GM21825 (cell line): ENCODE measurements around the gene FAM20C.
"Not testable (repeated sequence)": the region's sequence is repeated elsewhere in the genome, so short reads cannot be mapped to it uniquely, and the experiment has no call there.

Source experiments
- ATAC-seq: cut with Tn5 transposase; IDR thresholded peaks from one replicate; pipeline ENCODE4 v1.9.1; 2021; ENCODE audit warnings: mild to moderate bottlenecking, moderate library complexity; ENCODE audit not compliant: unreplicated experiment

Gene FAM20C

DNA sequence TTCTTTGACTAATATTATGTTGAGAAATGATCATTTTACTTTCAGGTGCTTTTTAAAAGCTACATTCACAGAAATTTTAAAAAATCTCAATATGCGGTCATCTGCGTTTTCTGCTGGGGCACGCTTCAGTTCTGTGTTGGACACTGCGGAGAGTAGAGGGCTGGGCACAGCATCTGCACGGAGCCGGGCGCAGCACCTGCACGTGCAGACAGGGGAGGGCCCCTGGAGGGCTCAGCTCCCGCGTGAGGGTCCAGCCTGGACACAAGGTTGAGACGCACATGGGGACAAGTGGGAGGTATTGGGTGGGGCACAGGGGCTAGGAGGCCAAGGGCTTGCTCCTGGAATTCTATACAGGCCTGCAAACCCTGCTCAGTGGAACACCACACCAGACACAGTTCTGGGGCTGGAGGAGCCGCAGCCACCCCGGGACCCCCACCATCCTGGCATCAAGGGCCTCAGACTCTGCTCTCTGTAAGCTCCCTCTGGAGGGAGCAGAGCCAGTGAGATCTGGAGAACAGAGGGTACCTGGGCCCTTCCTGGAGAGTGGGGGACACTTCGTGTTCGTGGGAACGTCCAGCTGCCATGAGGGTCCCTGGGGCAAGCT lies 20.4 kb upstream of the FAM20C start:
- ATAC-seq: no peak

DNA sequence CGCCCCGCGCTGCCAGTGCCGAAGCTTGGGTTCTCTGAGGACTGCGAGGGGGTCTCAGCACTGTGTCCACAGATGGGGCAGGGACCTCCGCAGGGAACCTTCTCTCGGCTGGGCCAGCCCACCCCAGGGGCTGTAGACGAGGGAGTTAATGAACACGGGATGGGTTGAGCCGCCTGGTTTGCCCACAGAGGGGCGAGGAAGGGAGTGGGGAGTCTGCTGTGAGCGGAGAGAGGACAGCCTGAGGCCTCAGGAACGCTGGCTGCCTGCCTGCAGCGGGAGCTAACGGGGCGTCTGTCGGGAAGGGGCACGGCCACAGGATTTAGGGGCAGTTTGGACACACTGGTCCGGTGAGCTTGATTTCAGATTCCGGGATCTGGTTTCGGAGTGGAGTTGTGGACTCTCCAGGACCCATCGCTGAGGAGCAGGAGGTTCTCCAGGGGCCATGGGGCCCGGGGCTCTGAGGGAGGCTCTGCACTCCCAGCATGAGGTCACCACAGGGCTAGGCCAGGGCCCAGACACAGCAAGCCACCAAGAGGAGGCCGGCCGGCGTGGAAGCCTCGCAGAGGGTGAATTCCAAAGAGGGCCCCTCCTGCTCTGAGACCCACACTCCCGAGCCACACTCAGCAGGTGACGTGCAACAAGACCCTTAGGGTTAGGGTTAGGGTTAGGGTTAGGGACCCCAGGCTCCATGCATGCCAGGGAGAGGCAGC lies 19.0 kb upstream of the FAM20C start:
- no peak for ATAC-seq

DNA sequence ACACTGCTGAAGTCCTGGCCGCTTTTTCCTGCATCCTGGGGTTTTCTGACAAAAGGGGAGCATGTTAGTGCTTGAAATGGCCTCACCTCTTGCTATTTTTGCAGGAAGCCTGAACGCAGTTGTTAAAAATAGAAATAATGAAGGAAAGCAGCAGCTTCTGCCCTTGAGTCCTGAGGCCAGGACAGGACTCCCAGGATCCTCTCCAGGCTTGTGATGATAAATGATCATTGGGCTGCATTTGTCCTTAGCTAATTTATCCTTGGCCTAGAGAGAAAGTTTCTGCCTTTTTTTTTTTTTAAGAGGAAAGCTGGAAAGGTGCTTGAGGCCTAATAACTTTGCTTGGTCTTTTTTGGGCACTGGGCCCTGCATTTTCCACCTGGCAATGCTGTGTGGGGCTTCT lies 17.7 kb upstream of the FAM20C start:
- no peak for ATAC-seq

DNA sequence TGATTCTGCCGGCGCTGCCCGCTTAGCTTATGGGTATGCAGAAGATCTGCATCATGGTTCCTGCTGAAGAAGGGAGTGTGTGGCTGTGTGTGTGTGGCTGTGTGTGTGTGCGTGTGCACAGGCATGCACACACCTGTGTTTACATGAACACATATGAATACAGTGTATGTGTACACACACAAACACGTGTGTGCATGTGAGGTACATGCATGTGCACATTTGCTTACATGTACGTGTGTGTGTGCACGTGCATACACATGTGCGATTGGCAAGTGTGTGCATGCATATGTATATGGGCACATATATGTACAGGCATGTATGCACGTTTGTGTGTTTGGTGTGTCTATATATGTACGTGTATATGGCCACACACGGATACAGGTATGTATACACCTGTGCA lies 16.4 kb upstream of the FAM20C start:
- no peak for ATAC-seq

DNA sequence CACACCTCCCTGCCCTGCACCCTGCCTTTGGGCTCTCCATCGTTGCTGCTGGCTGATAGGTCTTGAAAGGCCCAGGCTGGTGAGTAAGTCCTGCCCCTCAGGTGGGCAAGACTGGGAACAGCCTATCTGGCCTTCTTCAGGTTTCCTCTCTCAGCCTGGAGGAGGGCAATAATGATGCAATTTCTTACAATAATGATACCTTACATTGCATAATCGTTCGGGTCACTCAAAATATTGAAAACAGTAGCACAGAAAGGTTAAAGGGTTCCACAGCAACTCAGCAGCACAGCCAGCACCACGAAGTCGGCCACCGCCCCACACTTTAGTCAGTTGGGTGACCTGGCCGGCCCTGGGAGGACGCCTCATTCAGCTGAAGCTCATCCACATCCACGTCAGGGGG lies 16.0 kb upstream of the FAM20C start:
- no peak for ATAC-seq

DNA sequence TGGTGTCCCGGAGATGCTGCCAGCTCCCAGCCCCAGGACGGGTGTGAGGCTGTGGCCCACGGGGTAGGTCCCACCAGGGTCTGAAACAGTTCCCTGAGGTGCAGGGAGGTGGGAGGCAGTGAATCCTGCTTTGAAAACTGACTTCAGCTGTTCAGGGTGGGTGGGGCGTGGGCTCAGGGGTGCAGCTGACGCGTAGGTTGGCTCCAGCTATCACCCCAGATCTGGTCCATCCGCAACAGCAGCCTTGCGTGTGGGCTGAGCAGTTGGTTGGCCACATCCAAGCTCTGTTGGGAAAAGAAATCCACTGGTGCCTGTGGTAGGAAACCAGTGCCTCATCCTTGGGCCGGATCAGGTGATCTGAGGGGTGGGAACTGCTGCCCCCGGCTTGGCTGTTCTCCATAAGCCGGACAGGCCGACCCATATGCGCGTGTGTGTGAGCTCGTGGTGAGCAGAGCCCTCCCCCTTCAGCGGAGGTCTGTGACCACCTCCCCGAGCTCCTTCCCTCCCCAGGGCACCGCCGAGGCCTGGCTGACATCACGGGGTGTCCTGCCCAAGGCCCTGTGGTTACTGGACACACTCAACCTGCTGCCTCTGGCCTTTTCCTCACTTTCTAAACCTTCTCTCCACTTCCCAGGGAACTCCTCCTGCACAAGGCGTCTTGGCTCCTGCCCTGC lies 15.4 kb upstream of the FAM20C start:
- no peak for ATAC-seq

DNA sequence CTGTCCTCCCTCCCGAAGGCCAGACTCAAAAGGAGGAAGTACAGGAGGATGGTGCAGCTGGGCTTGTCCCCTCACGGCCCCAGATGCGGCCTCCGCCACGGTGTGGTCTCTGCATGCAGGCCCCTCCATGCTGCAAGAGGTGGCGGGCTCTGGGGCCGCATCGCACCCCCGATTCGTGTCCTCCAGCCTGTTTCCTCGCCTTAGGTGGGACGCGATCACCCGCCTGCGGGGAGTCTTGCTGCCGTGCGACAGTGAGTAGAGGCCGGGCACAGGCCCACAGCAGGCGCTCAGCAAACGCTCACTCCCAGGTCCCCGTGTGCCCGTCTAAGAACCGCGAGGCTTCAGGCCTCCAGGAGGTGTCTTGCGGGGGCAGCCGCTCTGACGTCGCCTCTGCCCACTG lies 13.9 kb upstream of the FAM20C start:
- ATAC-seq: no peak

DNA sequence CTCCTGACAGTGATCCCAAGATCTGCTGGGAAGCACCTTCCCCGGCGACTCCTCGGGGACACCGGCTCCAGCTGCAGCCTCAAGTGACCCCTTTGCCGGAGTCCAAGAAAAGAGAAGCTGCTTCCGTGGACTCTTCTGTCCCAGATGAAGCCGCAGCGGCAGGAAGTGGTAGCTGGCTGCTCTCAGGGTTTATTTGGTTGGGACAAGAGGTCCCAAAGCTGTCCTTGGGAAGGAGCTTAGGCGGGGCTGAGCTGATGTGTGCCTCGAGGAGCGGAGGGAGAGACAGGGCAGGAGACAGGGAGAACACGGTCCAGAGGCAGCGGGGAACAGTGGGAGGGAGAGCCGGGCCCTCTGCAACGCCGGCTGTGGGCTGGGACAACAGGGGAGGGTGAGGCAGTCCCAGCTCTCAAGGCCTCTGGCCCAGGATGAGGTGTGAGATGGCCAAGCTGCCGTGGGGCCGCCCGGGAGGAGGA lies 13.1 kb upstream of the FAM20C start:
- no peak for ATAC-seq

DNA sequence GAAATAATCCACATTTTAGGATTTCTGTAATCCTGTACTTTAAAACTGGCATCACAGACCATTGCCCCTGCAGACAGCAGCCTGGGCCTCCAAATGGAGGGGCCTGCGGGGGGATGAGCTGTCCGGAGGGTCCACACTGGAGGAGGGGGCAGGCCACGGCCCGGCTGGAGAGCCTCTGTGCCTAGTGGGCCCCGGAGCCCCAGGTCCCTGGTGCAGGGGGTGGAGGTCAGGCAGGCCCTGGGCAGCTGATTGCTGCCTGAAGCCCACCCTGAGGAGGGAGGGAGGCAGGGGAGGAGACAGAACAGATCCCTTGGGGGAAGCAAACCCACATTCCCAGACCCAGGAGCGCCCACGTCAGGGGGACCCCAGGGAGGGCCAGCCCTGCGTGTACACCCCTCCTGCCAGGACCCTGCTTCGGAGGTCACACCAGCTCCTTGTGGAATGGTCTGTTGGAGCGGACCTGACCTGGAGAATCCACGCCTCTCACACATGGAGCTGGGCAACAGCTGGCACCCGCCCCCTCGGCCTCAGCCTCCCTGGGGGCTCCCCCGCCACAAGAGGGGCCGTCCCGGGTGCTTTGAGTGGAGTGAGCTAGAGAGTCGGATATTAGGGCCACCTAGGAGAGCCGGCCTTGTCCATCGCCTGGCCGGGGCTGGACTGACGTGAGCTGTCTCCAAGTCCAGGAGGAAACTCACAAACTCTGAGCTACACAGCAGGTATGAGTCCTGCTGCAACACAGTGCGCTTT lies 12.2 kb upstream of the FAM20C start:
- no peak for ATAC-seq

DNA sequence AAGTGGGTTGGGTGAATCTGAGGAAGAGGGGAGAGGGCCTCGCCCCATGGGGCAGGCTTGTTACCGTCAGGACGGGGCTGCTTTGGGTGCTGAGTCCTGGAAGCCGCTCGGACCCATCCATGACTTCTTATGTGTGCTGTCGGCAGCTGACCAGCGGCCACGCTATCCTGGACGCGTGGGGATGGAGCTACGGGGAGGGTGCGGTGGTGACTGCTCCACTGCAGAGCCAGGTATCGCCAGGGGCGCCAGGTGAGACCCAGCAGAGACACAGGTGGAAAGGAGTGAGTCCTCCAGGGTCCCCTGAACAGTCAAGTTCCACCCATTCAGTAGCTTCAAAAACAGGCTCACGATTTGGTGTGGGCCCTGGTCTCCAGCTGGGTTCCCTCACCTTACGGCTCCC lies 10.6 kb upstream of the FAM20C start:
- ATAC-seq: no peak

DNA sequence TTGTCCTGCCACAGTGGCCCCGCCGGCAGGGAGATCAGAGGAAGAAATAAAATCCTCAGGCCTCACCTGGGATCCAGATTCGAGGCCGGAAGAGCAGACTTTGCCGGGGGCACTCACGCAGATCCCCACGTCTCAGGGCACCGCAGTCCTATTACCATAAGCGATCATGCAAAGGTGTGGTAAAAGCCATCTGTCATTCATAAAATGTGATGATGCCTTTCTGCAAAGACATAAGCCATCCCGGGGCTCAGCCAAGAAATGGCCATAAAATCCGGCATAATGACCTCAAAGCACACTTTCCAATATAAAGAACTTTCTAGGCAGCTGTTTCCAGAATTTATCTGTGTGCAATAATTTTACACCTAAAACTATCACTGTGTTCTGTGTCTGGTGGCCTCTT lies 9.9 kb upstream of the FAM20C start:
- ATAC-seq: not testable (repeated sequence)

DNA sequence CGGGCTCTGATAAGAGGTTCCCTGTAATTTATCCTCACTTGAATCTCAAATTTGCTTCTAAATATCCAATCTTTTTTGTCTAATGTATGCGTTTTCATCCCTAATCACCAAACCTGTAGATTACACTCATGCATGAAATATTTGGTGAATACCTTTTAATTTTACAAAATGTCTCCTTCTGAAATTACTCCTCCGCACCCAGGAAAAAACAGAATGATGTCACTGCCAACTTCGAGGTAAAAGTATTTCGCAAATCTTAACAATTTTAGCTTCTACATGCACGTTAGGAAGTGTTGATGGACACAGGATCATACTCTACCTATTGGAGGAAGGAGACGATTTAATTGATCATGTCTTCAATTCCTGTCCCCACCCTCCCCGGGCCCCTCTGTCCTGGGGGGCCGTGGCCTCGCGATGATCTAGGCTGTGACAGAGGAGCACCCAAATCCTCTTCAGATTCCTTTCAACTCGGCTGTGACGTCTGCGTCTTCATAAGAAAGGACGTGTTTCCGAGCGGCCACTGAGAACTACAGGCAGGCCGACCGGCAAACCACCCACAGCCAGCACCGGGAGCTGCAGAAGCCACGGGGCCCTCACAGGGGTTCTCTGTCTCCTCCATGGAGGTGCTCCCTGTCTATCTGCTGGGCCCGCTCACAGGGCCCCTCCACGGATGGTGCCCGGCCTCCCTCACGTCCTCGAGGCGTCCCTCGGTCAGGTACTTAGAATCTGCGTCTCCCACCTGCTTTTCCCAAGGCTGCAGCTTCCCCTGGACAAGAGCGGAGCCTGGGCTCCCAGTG lies 8.7 kb upstream of the FAM20C start:
- ATAC-seq: no peak

DNA sequence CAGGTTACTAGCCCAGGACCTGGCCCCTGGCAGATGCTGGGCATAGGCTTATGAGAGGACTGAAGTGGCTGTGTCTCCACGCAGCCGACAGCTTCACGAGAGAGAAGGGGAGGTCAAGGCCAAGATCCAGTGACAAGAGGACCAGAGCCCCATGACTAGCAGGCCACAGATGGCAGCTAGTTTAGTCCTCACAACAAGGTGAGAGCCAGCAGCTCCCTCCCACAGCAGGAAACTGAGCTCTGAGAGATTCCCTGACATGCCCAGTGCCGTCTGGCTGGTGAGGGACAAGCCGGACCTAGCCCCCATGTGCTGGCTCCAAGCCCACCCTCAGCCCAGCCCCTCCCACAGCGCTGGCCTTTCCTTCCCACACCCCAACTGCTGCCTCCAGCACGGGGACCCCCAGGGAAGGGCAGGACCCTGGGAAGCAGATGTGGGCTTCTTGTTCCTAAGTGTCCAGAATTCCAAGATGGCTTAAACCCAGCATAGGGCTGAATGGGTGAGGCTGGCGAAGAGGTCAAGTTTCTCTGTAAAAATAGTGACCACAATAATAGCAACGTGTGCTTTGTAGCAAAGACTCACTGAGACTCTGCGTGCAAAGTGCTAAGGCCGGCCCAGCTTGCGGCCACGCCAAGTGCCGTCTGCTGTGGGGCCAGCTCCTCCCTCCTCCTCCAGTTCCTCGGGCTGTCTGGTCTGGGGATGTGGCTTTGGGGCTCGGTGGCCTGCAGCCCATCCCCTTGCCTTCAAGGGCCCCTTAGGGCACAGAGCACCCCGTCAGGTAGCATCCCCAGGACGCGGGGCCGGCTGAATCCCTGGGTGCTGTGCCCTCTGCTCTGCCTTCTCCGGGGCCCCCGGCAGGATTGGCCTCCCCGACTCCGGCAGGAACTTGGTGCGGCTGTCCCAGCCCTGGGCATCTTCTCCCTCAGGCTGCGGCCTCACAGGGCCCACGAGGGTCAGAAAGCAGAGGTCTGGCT lies 7.8 kb upstream of the FAM20C start:
- no peak for ATAC-seq

DNA sequence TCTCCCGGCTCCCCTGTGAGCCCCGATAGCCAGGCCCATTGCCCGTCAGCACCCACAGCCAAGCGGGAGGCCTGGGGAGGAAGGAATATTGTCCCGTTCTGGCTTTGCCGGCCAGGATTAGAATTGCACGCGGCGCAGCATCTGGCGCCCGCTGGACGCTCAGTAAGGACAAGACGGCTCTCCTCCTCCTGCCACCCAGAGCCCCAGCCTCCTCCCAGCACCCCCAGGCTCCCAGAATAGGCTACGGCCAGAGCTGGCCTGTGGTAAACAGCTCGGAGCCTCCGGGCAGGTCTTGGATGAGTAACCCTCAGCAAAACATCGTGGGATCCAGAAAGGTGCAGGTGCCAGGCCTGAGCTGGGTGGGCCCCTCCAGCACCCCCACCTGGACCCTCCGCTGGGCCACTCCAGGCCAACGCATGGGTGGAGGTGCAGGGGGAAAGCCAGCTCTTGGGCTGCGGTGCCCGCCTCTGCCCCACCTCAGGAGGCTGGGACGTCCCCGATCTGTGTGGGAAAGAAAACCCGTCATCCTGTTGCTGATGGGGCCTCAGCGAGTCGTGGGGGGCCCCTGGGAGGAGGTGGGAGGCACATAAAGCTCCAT lies 5.8 kb upstream of the FAM20C start:
- ATAC-seq: no peak

DNA sequence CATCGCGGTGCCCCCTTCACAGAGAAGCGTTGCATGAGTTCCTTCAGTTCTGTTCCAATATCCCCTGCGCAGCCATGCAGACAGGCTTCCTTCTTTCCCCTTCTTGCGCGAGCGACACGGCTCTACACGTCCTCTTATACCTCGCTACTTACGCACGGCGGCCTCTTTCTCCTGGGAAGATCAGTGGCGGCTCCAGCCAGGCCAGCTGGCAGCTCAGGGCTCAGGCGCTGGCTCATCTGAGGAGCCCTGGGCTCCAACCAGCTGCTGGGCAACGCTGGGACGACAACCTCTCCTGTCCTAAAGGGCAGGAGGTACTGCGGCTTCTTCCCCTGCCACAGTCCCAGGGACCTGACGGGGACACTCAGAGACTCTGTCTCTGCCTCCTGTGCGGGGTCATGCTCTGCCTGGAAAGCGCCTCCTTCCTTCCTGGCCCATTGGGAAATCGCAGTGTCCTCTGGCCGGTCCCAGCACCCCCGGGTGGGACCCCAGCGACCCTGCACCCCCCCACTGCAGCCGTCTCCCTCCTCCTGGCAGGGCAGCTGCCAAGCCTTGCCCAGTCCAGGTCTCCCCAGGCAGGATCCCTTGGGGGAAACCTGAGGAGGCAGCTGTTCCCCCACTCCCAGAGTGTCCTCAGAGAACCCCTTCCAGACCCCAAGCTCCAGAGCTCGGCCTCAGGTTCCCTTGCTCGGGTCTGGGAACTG lies 5.0 kb upstream of the FAM20C start:
- ATAC-seq: no peak

DNA sequence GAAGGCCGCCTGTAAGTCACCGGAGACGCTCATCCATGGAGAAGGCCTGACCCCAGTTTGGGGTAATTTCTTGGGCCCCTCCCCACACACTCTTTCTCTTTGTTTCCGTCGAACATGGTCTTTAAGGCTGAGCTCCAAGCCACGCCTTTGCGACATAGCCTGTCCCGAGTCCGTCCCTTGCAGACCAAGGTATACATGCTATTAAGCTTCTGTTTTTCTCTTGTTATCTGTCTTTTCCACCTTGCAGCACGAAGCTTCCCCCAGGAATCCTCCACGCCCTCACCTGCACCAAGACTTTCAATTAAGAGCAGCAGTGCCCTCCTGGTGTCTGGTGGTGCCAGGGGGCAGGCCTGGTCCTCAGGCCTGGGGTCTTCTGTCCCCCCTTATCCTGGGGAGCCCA lies 4.2 kb upstream of the FAM20C start:
- no peak for ATAC-seq

DNA sequence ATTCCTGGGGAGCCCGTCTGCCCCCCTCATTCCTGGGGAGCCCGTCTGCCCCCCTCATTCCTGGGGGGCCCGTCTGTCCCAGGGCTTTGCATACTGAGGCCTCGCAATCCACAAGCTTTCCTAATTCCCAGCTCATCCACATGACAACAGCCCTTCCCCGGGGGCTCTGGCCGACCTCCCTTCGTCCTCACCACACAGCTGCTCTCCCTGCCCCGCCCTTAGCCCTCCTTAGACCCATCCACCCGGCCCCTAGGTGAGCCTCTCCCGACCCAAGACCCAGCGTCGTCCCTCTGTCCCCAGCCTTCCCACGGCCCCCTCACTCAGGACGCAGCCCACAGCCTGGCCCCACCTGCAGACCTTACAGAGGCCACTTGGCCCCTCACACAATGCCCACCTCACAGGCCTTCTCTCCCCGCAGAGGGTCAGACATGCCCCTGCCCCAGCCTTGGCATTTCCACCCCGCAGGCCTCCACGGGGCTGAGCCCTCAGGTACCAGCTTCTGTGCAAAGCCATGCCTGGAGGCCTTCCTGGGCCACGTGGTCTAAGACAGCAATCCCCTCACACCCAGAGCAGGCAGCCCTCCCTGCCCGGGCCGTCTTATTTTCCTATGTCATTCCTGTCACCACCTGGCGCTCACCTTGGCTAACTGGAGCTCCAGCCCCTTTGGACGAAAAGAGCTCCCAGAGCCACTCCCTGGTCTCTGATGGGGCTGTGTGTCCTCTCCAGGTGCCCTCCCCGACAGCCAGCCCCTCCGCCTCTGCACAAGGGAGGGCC lies 3.5 kb upstream of the FAM20C start:
- no peak for ATAC-seq

DNA sequence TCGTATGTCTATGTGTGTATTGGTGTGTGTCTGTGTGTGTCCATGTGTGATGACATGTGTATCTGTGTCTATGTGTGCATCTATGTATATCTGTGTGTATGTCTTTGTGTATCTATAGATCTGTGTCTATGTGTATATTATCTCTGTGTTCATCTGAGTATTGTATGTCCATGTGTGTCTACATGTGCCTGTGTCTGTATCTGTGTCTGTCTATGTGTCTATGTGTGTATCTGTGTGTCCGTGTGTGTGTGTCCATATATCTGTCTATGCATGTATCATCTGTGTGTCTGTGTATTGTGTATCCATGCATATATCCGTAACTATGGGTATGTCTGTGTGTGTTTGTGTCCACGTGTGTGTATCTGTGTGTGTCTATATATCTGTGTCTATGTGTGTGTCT lies 2.7 kb upstream of the FAM20C start:
- ATAC-seq: no peak
